Mesothelial cell of epicardium (in vitro differentiated cells): Measurements from ENCODE around the gene ATXN7L1. TPM values are rescaled to one million over a fixed set of nuclear protein-coding genes. Genes with fewer than 3 reads are reported as not detected.
A peak's percentile ranks its signal among the peaks of the same experiment; 100 is the strongest.

ENCODE experiments used
- DNase-seq, 2 experiments: peaks; one replicate each; pipeline ENCODE4 v3.0.0; 2021; ENCODE audit warnings: low spot score in 2 of 2; ENCODE audit not compliant: unreplicated experiment in 2 of 2
- H3K27ac Mint-ChIP-seq: 2 replicates; pipeline ENCODE4 v1.8.0; 2021; ENCODE audit warnings: mixed read lengths
- H3K27me3 Mint-ChIP-seq: 2 replicates; pipeline ENCODE4 v1.8.0; 2021; ENCODE audit warnings: low read depth, mixed read lengths
- H3K36me3 Mint-ChIP-seq: 2 replicates; pipeline ENCODE4 v1.8.0; 2021; ENCODE audit warnings: mixed read lengths
- H3K4me1 Mint-ChIP-seq: 2 replicates; pipeline ENCODE4 v1.8.0; 2021; ENCODE audit warnings: mixed read lengths
- H3K4me3 Mint-ChIP-seq: 2 replicates; pipeline ENCODE4 v1.8.0; 2021; ENCODE audit warnings: mild to moderate bottlenecking, moderate library complexity, mixed read lengths
- H3K9me3 Mint-ChIP-seq: 2 replicates; pipeline ENCODE4 v1.8.0; 2021; ENCODE audit warnings: mixed read lengths
- total RNA-seq: library from RNA; stranded (reverse); gene quantifications from 3 replicates; pipeline ENCODE4 v1.2.1, GENCODE V29; 2021
- TF ChIP-seq, protein P1 (sequence below): fragments of 200-600 bp; sonication (generic); IDR thresholded peaks from one replicate; pipeline ENCODE4 v1.5.0; 2021; ENCODE audit warnings: antibody characterized with exemption; ENCODE audit not compliant: unreplicated experiment

The ATXN7L1 gene
- total RNA-seq, 1 donor from 2014 or later, result 18.0 TPM

DNA sequence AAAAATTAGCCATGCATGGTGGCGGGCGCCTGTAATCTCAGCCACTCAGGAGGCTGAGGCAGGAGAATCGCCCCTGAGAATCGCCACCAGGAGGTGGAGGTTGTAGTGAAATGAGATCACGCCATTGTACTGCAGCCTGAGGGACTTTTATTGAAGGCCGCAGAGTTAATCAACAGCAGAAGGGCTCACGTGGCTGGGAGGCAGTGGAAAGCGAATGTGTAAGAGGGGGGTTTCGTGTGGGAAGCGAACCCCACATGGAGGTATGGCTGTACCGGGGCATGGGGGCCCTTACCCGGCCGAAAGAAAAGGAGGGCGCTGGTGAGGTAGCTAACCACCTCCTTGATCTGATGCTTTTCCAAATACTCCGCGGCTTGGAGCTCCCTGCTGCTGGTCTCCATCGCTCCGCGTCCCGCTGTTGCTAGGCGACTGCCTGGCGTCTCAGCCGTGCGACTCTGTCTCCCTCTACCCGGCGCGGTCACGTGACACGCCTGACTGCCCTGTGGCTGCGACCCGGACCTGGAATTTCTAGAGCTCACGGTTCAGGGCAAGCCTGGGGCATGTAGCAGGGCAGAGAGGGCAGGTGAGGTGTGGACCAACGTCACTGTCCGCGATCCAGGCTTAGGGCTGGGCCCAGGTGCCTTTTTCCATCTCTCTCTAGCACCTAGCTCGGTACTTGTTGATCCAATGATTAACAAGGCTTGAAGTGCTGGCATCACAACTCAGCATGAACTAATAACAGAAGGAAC lies 295.2 kb downstream of the ATXN7L1 start, which contains the start of gene EFCAB10:
TSS of gene EFCAB10 (minus strand) at position 428 of the 746 bp plus-strand sequence. CDS start at position 398, 30 bp downstream.
- TF ChIP-seq, protein P1, sequence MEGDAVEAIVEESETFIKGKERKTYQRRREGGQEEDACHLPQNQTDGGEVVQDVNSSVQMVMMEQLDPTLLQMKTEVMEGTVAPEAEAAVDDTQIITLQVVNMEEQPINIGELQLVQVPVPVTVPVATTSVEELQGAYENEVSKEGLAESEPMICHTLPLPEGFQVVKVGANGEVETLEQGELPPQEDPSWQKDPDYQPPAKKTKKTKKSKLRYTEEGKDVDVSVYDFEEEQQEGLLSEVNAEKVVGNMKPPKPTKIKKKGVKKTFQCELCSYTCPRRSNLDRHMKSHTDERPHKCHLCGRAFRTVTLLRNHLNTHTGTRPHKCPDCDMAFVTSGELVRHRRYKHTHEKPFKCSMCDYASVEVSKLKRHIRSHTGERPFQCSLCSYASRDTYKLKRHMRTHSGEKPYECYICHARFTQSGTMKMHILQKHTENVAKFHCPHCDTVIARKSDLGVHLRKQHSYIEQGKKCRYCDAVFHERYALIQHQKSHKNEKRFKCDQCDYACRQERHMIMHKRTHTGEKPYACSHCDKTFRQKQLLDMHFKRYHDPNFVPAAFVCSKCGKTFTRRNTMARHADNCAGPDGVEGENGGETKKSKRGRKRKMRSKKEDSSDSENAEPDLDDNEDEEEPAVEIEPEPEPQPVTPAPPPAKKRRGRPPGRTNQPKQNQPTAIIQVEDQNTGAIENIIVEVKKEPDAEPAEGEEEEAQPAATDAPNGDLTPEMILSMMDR, result no peak
- Mint-ChIP-seq H3K9me3 (peaks cover 15% of the 10 kb centered on the region), H3K36me3 (peaks cover 3% of the 10 kb centered on the region), H3K4me3 (peak within 1 kb of the TSS; percentile 73), H3K27ac (no peak within 1 kb of the TSS), H3K4me1 (no peaks in the 10 kb centered on the region), H3K27me3 (no peaks in the 10 kb centered on the region)
- DNase-seq, result peak; percentile 63 to 70

DNA sequence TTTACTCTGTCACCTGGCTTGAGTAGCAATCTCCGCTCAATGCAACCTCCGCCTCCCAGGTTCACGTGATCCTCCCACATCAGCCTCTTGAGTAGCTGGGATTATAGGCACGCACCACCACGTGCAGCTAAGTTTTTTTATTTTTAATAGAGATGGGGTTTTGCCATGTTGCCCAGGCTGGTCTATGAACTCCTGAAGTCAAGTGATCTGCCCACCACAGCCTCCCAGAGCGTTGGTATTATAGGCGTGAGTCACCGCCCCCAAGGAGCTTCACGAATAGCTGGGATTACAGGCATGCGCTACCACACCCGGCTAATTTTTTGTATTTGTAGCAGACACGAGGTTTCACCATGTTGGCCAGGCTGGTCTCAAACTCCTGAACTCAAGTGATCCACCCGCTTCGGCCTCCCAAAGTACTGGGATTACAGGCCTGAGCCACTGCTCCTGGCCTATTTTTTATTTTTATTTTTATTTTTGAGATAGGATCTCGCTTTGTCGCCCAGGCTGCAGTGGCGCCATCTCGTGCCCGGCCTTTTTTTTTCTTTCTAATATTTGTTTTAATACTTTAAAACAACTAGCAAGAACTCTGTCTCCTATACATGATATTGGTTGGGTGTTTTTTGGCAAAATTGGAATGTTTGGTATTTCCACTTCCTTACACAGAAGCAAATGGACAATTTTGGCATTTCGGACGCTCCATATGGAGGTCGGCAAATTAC lies 296.2 kb downstream of the ATXN7L1 start:
- no peak for DNase-seq
- Mint-ChIP-seq H3K9me3 (peaks cover 15% of the 10 kb centered on the region), H3K27ac (no peak overlapping the region), H3K27me3 (no peaks in the 10 kb centered on the region), H3K4me3 (peak overlapping the region; percentile 73), H3K4me1 (no peaks in the 10 kb centered on the region), H3K36me3 (peaks cover 3% of the 10 kb centered on the region)
- TF ChIP-seq, protein P1, result no peak

DNA sequence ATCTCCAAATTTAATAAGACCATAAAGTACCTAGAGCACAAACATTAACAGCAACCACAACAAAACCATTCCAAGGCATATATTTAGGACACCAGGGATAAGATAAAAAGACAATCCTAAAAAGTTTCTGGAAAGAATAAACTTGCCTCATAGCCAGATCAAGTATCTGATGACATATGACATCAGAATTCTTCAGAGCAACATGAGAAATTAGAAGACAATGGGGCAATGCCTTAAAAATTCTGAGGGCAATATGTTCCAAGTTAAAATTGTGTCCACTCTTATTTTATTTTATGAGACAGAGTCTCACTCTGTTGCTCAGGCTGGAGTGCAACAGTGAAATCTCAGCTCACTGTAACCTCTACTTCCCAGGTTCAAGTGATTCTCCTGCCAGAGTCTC lies 297.9 kb downstream of the ATXN7L1 start:
- Mint-ChIP-seq H3K27me3 (no peaks in the 10 kb centered on the region), H3K36me3 (peaks cover 2% of the 10 kb centered on the region), H3K27ac (no peak overlapping the region), H3K4me1 (no peaks in the 10 kb centered on the region), H3K4me3 (no peak overlapping the region), H3K9me3 (peaks cover 11% of the 10 kb centered on the region)
- TF ChIP-seq, protein P1, result no peak
- DNase-seq, result no peak

DNA sequence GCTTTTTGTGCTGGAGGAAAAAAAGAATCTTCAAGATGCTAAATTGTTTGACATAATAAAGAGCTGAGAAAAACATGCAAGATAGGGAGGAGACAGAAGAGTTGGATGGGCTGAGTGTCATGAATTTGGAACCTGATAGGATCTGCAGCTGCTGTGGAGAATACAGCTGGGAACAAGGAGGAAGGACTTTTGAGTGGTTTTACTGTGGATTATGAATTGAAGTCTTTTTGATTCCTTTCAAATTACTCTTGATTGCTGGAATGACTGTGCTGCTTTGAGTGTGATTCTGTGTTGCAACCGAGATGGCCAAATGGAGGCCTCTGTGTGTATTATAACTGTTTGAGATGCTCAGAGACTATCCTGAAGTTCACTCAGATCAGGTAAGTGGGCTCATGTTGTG lies 299.1 kb downstream of the ATXN7L1 start:
- Mint-ChIP-seq H3K27me3 (no peaks in the 10 kb centered on the region), H3K27ac (no peak overlapping the region)
- TF ChIP-seq, protein P1, result no peak

DNA sequence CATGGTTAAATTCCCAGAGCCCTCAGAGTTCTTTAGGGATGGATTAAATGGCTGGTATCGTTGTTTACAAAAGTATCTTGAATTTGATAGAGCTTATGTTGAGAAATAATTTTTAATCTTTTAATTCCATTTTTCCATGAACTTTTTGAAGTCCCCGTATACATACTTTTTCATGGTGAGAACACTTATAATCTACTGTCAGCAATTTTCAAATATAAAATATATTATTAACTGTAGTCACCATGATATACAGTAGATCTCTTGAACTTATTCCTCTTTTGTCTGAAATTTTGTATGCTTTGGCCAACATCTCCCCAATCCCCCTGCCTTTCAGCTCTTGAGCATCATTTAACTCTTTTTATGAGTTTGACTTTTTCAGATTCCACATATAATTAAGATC lies 304.5 kb downstream of the ATXN7L1 start:
- no peak for DNase-seq
- TF ChIP-seq, protein P1, result no peak
- no peak overlapping the region for H3K27ac Mint-ChIP-seq
- H3K9me3 Mint-ChIP-seq, result peaks cover 3% of the 10 kb centered on the region
- H3K27me3 Mint-ChIP-seq, result no peaks in the 10 kb centered on the region
- no peak overlapping the region for H3K4me3 Mint-ChIP-seq
- H3K4me1 Mint-ChIP-seq, result no peaks in the 10 kb centered on the region
- H3K36me3 Mint-ChIP-seq, result peaks cover 7% of the 10 kb centered on the region

More for the DNA sequence above, 299.1 kb downstream of the ATXN7L1 start:
- H3K4me1 Mint-ChIP-seq, result no peaks in the 10 kb centered on the region
- peaks cover 2% of the 10 kb centered on the region for H3K36me3 Mint-ChIP-seq
- H3K9me3 Mint-ChIP-seq, result peaks cover 4% of the 10 kb centered on the region
- no peak overlapping the region for H3K4me3 Mint-ChIP-seq
- DNase-seq, result no peak
